HG03045 (cell line): Measurements from ENCODE around the gene FCN2.

Experiments used
- ATAC-seq: cut with Tn5 transposase; IDR thresholded peaks from one replicate; pipeline ENCODE4 v1.9.1; 2021; ENCODE audit warnings: mild to moderate bottlenecking, moderate library complexity; ENCODE audit not compliant: unreplicated experiment

FCN2 gene

DNA sequence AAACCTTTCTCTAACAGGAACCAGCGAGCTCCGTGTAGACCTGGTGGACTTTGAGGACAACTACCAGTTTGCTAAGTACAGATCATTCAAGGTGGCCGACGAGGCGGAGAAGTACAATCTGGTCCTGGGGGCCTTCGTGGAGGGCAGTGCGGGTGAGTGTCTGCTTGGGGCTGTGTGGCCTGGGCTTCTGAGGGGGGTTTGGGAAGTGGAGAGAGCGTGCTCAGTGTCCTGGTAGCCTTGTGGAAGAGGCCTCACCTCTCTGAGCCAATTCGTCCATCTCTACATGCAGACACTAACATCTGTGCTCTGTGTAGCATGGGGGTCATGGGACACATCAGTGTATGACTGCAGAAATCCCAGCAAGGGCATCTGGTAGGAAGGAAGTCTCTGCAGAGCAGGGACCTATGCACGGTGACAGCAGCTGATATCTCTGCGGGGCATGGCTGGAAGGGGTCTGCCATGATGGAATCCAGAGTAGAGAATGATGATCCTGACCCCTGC is 5.9 kb downstream of the FCN2 start:
- ATAC-seq: no peak

DNA sequence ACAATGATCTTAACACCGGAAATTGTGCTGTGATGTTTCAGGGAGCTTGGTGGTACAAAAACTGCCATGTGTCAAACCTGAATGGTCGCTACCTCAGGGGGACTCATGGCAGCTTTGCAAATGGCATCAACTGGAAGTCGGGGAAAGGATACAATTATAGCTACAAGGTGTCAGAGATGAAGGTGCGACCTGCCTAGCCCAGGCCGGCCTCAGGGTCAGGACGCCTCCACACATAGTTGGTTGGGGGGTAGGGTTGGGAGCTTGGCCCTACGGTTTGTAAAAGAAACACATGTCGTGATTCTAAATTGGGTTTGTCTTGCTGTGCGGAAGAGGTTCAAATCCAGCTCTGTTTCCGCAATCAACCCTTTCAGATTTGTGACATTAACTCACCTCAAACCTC is 6.6 kb downstream of the FCN2 start:
- no peak for ATAC-seq

DNA sequence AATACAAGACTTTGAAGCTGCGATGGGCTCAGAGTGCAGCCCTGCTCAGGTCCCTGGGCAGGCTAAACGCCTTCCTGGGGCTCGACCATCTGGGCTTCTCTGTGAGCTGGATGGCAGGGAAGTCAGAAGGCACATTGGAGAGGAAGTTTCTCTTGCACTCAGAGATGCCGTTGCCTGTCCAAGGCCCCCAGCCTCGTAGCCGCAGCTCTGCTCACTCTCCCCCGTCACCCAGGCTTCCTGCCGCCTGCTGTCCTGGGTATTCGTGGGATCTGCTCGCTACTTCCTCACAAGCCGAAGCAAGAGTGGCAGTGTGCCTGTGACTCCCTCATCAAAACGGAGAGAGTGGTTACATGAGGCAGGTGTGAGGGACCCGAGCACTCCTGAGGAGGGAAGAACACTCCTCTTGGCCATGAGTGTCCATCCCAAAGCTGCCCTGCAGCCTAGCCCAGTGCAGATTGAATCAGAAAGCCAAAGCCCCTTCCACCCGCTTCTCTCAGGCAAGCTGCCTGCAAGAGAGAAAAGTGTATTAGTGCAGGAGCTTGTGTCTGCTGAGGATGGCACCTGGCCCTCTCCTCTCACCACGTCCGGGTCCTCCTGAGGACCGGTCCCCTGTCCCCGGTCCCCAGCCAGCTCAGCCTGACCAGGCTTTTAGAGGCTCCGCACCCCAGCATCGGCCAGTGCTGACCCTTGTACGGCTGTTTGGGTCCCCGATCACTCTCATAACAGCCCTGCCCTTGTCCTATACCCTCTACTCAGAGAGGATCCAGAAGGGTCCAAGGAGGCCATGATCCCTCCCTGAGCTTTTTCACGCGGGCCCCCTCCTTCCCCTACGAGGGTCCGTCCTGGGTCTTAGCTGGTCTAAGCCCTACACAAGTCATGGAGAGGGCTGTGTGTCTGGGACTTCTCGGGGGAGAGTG is 7.3 kb downstream of the FCN2 start:
- ATAC-seq: no peak

DNA sequence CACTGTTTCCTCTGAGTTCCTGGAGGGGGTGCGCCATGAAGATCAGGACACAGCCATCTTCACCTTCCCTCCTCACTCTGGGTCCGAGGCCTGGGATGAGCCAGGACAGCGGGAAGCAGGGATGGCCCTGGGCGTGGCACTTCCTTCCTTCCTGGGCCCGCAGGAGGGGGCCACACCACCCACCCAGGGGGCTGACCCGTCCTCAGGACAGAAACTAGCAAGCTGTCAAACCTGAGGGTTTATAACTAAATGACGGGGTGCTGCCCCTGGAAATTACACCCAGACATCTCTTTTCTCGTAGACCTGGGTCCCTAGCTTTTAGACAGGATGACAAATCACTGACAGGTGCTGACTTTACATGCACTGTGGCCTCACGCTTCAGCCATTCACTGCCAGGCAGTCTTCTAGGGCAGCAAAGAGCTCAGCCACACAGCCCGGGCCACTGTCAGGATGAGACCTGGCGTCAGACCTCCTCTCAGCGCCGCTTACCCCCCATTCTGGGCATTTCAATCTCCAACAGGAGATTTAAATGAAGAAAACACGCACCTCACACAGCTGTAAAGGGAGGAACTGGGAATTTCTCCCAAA is 8.1 kb downstream of the FCN2 start:
- no peak for ATAC-seq

DNA sequence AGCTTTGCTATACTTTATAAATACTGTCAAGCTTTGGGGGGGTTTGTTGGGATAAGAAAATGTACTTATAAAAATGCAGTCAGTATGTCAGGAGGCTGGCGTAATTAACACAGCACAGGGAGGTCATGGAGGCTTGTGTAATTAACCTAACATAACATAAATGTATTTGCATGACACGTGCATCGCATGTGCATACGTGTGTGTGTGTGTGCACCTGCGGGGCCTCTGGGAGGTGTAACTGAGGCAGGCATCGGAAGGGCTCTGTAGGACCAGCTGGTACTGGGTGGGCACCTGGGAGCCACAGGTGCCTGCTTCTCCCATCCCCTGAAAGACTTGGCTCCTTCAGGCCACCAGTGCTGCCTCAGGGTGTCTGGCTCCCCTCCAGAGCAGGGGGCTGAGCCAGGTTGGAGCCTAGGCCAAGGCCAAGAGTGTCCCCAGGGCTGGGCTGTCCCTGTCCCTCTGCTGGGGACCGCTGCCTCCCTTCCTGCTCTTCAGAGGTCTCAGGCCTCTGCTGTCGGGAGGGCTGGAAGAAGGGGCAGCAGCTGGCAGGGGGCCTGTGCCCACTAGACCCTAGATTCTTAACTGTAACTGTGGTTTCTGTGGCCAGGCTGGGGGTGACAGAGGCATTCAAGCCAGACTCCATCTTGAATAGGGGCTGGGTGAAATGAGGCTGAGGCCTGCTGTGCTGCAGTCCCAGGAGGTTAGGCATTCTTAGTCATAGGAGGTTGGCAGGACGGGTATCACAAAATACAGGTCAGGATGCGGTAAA is 9.0 kb downstream of the FCN2 start:
- no peak for ATAC-seq

DNA sequence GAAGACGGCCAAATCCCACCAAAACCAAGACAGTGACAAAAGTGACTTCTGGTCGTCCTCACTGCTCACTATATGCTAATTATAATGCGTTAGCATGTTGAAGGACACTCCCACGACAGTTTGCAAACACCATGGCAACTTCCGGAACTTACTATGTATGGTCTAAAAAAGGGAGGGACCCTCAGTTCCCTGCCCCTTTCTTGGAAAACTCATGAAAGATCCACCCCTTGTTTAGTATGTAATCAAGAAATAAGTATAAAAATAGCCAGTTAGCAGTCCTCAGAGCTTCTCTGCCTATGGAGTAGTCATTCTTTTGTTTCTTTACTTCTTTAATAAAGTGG is 9.5 kb downstream of the FCN2 start:
- no peak for ATAC-seq

- ATAC-seq: no peak
Measured at GRCh38 chr9:134891053-134891452, 10.4 kb downstream of the FCN2 start.

DNA sequence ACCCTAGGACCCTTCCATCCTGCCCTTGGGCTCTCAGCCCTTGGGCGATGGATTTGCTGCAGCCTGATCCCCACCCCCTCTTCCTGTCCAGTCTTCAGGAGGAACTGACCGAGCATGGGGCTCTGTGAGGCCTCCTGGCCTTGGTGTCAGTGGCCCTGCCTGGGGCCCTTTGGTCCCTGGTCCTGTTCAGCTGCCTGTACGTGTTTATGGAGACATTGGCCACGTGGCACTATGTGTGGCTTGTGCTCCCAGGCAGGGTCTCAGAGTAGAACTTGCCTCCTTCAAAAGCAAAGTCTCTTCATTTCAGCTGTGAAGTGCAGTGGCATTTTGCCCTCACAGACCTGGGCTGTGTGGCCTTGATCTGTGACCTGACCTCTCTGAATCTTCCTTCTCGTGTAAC is 11.1 kb downstream of the FCN2 start:
- ATAC-seq: no peak

DNA sequence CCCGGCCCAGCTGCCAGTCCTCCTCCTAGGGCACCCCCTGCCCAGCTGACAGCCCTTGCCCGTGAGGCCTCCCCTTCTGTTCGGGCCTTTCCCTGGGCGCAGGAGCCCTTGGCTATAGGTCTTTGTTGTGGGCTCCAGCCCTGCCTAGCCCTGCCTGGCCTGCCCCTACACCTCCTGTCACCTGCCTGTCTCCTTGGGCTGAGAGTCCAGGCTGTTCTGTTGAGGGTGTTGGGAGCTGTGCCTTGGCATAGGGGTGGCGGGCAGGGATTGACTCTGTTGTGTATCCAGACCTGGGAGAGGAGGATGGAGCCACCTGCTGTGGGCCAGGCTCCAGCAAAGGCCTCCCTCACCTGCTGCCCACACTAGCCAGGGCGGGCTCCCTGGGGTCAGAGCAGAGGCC is 11.6 kb downstream of the FCN2 start:
- no peak for ATAC-seq

DNA sequence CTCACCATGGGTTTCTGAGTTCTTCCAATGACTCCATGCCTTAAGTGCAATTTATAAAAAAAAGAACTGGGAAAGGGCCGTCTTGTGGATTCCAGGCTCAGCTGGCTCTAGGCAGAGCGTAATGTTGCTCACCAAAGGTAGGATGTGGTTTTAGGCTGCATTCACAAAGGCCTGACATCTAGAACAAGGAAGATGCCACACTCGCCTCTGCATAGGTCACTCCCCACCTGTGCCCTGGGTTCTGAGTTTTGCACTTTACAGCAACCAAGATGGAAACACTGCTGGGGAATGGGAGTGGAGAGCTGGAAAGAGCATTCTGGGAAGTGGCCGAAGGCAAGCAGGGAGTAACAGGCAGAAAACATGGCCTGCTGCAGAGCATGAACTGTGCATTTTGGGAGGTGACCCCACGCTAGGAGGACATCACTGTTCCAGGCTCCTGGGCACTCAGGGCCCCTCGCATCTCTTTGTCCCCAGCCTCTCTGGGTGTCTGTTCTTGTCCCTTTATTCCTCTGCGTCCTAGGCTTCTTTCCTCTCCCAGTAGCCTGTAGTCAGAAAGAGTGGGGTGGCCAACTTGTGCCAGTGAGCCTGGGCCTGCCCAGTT is 12.3 kb downstream of the FCN2 start:
- ATAC-seq: no peak

- ATAC-seq: no peak
Measured at GRCh38 chr9:134894136-134894860, 13.7 kb downstream of the FCN2 start.

DNA sequence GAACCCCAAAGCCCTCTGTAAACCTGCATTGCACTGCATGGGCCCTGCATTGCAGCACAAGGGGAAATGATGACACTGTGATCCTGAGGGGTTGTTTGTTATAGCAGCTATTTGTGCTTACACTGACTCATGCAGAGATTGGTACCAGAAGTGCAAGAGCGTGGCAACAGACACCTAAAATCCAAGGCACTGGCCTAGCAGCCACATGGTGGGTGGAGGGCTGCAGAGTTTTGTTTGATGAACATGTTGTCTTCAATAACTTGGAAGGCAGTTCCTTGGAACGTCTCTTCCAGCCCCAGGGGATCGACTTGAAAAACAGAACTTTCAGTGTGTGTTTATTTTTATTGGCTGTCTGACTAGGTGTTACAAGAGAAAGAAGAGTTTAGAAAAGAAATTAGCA is 14.5 kb downstream of the FCN2 start:
- ATAC-seq: no peak

DNA sequence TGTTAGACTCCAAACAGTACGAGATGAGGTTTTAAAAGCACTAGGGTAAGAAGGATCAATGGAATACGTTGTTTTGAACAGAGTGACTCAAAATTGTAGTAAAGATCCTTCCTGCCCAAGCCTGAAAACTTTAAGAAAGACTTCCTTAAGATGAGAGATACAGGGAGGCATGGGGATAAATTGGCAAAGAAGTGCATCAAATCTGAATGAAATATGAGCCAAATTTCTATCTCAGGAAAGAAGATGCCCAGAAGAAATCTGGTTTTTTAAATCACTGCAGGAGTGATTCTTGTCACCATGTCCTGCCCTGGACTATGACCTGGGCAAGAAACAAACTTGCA is 14.9 kb downstream of the FCN2 start:
- no peak for ATAC-seq

- no peak for ATAC-seq
Measured at GRCh38 chr9:134895908-134896833, 15.6 kb downstream of the FCN2 start.

GRCh38 chr9:134896834-134897583 is 16.4 kb downstream of the FCN2 start:
- no peak for ATAC-seq

- ATAC-seq: no peak
Measured at GRCh38 chr9:134897584-134898170, 17.1 kb downstream of the FCN2 start.

GRCh38 chr9:134898319-134898718 is 17.7 kb downstream of the FCN2 start:
- no peak for ATAC-seq

- no peak for ATAC-seq
Measured at GRCh38 chr9:134899168-134899567, 18.6 kb downstream of the FCN2 start.

DNA sequence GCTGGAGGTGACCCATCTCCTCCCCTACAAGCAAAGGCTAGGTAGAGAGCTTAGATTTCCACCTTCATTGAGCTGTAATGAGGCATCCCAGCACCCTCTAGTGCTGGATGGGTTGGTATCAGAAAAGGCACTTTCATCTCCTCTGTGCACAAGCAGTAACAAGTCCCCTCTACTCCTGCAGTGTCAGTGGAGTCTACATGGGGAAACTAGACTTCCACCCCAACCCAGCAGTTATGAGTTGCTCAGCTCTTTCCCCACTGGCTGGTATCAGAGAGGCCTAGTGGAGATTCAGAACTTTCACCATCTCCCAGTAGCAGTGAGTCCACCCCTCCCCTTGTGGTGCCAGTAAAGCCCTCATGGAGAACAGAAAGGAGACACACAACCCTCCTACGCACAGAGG is 19.2 kb downstream of the FCN2 start:
- ATAC-seq: no peak
